Astrocyte of the hippocampus (primary cell): Measurements from ENCODE around the gene GPR160.

Experiments used
- DNase-seq: peaks from one replicate; pipeline ENCODE4 v3.0.0; 2011; ENCODE audit warnings: low read depth, low spot score

The GPR160 gene

GRCh38 chr3:170064108-170064507, 26.3 kb downstream of the GPR160 start:
- no peak for DNase-seq

DNA sequence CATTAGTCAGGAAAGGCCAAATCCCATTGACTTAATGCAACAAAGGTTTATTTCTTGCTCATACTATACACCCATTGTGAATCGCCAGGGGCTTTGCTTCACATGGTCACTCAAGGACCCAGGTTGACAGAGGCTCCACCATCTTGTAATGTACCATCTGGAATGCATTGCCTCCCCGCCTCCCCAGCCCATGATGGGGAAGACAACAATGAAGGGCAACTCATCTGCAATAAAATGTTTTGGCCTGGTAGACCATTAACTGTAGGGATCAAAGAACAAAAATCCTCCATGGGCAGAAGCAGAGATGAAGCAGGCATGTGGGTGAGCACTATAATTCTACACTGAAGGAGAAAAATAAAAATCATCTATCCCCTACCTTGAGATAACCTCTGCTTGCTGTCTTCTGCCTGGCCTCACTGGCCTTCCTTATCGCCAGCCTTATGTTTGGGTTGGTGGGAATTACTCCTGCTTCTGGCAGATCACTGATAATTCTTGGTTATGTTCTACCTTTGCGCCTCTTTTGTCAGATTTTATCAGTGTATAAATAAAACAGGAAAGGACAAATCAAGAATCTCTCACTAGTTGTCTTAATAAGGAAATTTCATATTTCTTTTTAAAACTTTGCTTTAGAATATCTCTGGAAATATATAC, 37.8 kb downstream of the GPR160 start:
- DNase-seq = no peak

GRCh38 chr3:170076715-170077238, 39.0 kb downstream of the GPR160 start:
- peak; percentile 18 for DNase-seq

- no peak for DNase-seq
Measured at GRCh38 chr3:170077361-170077760, 39.6 kb downstream of the GPR160 start.

GRCh38 chr3:170078620-170079281, 41.0 kb downstream of the GPR160 start:
- DNase-seq = no peak

DNA sequence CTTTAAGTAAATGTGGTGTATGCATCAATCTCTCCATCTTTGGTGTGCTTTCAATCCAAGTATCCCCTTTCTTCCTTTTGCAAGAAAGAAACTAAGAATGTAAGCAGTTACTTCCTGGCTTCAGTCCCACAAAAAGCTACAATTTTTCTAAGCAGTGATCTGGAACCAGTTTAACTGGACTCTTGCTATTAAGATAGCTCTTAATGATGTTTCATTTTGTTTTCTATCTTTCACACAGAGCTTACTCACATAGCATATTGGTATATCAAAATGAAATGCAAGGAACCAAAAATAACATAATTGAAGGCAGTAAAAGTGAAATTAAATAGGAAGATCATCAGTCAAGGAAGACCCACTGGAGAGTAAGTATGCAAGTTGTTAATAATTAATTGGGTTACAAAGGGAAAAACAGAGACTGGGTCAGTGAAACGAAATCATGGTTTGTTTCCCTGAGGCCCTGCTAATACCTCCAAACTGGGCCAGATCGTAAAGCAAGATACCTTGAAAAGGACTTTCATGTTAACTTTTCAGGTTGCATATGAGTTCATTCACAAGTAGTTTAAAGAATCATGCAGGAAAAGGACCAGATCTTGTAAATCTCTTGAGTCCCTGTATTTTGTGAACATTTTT, 41.9 kb downstream of the GPR160 start:
- peak; percentile 8 for DNase-seq

DNA sequence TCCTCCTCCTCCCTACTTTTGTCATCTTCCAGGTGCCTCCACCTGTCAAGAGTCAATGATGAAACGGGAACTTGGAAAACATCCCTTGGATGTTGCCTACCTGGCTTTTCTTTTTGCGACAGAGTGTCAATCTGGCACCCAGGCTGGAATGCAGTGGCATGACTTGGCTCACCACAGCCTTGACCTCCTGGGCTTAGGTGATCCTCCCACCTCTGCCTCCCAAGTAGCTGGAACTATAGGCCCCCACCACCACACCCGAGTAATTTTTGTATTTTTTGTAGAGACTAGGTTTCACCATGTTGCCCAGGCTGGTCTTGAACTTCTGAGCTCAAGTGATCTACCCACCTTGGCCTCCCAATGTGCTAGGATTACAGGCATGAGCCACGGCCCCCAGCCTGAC, 42.8 kb downstream of the GPR160 start:
- no peak for DNase-seq

GRCh38 chr3:170081079-170081741, 43.4 kb downstream of the GPR160 start:
- peak; percentile 40 for DNase-seq

GRCh38 chr3:170083343-170083742, 45.5 kb downstream of the GPR160 start:
- no peak for DNase-seq

- DNase-seq = no peak
Measured at GRCh38 chr3:170085396-170085795, 47.6 kb downstream of the GPR160 start.

DNA sequence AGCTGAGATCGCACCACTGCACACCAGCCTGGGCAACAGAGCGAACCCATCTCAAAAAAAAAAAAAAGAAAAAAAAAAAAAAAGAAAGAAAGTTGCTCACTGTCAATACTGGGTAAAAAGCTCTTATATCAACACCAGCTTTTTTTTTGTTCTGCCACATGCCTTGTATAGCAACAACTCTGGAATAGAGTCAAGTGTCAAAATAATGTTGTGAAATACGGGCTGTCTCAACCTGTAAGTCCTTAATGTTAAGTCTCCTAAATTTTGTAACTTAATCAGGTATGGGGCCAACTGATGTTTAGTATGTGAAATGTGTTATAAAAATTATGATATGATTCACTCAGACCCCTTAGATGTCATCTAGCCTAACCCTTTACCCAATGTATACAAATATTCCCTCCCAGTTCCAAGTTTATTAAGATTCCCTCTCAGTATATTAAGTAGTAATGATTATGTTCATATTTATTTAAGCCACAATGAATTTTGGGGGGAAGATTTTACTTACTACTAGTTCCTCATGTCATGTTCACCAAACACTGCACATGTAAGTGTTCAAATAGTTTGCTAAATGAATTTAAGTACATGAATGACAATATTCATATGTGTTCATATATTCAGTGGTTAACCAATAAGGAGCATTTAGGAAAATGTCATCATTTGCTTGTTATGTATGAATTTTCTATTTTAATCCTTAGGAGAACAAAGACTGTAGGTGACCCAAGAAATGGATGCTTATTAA, 52.2 kb downstream of the GPR160 start:
- no peak for DNase-seq

- no peak for DNase-seq
Measured at GRCh38 chr3:170090601-170090981, 52.8 kb downstream of the GPR160 start.

- DNase-seq = no peak
Measured at GRCh38 chr3:170092907-170093306, 55.1 kb downstream of the GPR160 start.

- DNase-seq = no peak
Measured at GRCh38 chr3:170095771-170096170, 58.0 kb downstream of the GPR160 start.

- DNase-seq = no peak
Measured at GRCh38 chr3:170096342-170096741, 58.5 kb downstream of the GPR160 start.

DNA sequence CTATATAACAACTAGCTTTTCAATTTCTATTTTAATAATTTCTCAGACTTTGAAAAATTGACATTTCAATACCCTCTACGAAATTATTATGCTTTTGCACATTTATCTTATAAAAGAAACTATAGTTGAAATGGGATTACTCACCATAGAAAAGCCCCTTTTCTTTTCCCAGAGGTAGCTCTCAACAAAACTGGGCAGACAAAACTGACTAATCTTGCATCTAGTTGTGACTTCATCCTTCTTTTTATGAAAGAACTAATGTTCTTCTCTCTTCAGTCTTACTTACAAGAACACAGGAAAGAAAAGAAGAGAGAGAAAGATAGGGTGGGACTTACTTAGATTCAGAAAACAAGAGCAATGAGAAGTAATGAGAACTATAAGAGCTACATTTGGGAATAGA, 61.0 kb downstream of the GPR160 start:
- DNase-seq = no peak

- DNase-seq = no peak
Measured at GRCh38 chr3:170100944-170101343, 63.1 kb downstream of the GPR160 start.

DNA sequence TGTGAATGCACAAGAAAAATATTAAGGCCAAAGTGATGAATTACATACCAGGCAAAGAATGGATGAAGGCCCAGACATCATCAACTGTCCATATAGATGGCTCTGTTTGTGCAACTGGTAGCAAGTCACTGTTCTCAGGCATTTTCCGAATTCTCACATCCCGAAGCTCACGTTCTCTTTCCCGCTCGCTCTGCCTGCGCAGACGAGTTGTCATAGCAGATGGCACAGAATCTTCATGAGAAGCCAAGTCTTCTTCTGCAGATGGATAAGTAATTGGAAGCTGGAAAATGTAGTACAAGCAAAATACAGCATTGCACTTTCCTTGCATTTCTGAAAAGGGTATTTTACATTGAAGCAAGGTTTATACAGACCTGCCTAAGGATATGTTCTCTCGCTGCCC, 64.6 kb downstream of the GPR160 start:
- no peak for DNase-seq

GRCh38 chr3:170107941-170108340, 70.1 kb downstream of the GPR160 start:
- no peak for DNase-seq

GRCh38 chr3:170108955-170109354, 71.2 kb downstream of the GPR160 start:
- no peak for DNase-seq

DNA sequence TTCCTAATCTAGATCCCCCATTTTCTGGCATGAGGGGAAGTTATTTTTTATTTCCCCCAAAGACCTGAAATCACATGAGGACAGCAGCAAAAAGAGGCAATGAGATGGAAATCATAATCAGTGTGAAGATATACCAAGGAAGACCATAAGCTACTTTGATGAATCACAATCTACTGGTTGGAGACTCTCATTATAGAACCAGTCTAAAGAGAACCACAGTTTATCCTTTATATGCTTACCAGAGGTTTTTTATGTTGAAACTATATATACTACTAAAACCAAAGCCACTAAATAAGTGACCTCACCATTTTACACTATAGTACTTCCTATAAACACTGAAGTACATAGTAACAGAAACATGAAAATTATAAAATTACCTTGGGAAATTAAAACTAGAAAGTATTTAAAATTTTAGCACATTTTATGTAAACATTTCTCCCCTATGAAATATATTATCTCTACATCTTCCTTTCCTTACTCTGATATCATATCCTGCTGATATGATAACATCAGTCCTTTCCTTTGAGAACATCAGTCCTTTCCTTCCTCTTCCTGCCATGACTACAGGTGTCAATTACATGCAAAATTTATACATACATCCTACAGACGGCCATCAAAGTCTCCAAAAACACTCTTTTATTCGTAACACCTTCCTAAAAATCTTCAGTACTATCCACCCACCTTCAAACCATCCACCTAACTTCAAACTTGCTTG, 71.9 kb downstream of the GPR160 start:
- DNase-seq = no peak
